Gastroesophageal sphincter (tissue), 3 donors: ENCODE measurements around the gene KIAA1191.

Experiments
- EP300 ChIP-seq: sonication (generic); formaldehyde crosslinking; IDR thresholded peaks from one replicate; pipeline ENCODE4 v1.6.1; 2017; ENCODE audit warnings: antibody characterized with exemption, mild to moderate bottlenecking
- POLR2AphosphoS5 ChIP-seq: sonication (generic); formaldehyde crosslinking; IDR thresholded peaks from one replicate; pipeline ENCODE4 v1.6.1; 2017; ENCODE audit warnings: antibody characterized with exemption
- TF ChIP-seq, protein P1 (sequence below), 4 experiments: fragments of 200-600 bp in 2 of 4; fragments of 450-650 bp in 2 of 4; sonication (generic) in 1 of 4; IDR thresholded peaks; one replicate each; pipeline ENCODE4 v1.5.1; 2017 to 2019; ENCODE audit warnings: antibody characterized with exemption in 4 of 4, mild to moderate bottlenecking in 2 of 4, moderate library complexity in 2 of 4

DNA sequence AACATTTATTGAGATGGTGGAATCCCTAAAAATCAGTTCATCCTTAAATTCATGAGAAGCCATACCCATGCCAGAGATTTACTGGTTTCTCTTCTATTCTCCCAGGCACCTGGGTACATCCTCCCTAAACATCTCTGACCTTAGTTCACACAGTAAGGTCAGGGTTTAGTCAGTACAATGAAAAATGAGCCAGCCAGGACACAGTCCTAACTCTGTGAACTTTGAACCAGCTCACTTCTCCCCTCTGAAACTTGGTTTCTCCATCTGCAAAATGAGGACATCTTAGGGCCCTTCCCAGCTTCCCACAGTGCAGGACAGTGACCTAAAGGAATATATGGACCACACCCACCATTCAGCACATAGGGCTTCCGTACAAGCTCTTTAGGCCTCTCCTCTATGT, 24.9 kb upstream of the KIAA1191 start:
- TF ChIP-seq POLR2AphosphoS5 (no peak), EP300 (no peak)
- TF ChIP-seq, protein P1, sequence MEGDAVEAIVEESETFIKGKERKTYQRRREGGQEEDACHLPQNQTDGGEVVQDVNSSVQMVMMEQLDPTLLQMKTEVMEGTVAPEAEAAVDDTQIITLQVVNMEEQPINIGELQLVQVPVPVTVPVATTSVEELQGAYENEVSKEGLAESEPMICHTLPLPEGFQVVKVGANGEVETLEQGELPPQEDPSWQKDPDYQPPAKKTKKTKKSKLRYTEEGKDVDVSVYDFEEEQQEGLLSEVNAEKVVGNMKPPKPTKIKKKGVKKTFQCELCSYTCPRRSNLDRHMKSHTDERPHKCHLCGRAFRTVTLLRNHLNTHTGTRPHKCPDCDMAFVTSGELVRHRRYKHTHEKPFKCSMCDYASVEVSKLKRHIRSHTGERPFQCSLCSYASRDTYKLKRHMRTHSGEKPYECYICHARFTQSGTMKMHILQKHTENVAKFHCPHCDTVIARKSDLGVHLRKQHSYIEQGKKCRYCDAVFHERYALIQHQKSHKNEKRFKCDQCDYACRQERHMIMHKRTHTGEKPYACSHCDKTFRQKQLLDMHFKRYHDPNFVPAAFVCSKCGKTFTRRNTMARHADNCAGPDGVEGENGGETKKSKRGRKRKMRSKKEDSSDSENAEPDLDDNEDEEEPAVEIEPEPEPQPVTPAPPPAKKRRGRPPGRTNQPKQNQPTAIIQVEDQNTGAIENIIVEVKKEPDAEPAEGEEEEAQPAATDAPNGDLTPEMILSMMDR (IDR thresholded peaks at IDR 0.05), result no peak
